Trophoblast cell (in vitro differentiated cells and primary cell): ENCODE data around the gene FBLL1. TPM values are rescaled to one million over a fixed set of nuclear protein-coding genes. Genes with fewer than 3 reads are reported as not detected.

ENCODE experiments used
- DNase-seq, 2 donors: peaks; one replicate each; pipeline ENCODE4 v3.0.0-alpha.2; 2016
- H2AFZ ChIP-seq: 2 replicates; pipeline ENCODE4 v1.6.1; 2013; ENCODE audit warnings: low read length, moderate library complexity, mild to moderate bottlenecking; ENCODE audit not compliant: insufficient read depth, poor library complexity
- H2AK5ac ChIP-seq: 2 replicates; pipeline ENCODE4 v1.6.1; 2013; ENCODE audit warnings: mild to moderate bottlenecking, low read length
- H2BK120ac ChIP-seq: 2 replicates; pipeline ENCODE4 v1.6.1; 2013; ENCODE audit warnings: low read length, mild to moderate bottlenecking, moderate library complexity; ENCODE audit not compliant: insufficient read depth, poor library complexity
- H2BK12ac ChIP-seq: 2 replicates; pipeline ENCODE4 v1.6.1; 2013; ENCODE audit warnings: mild to moderate bottlenecking, low read length, moderate library complexity
- H2BK5ac ChIP-seq: 2 replicates; pipeline ENCODE4 v1.6.1; 2013; ENCODE audit warnings: low read length, low read depth, moderate library complexity, mild to moderate bottlenecking; ENCODE audit not compliant: poor library complexity
- H3K14ac ChIP-seq: 2 replicates; pipeline ENCODE4 v1.6.1; 2013; ENCODE audit warnings: mild to moderate bottlenecking, low read length
- H3K18ac ChIP-seq: 2 replicates; pipeline ENCODE4 v1.6.1; 2013; ENCODE audit warnings: mild to moderate bottlenecking, low read length
- H3K23ac ChIP-seq: 2 replicates; pipeline ENCODE4 v1.6.1; 2013; ENCODE audit warnings: low read length
- H3K27ac ChIP-seq: 2 replicates; pipeline ENCODE4 v1.5.1; 2013; ENCODE audit warnings: low read depth, mild to moderate bottlenecking, inconsistent platforms, low read length, moderate library complexity
- H3K27me3 ChIP-seq: 2 replicates; pipeline ENCODE4 v1.6.1; 2013; ENCODE audit warnings: inconsistent platforms, mild to moderate bottlenecking, low read length, moderate library complexity; ENCODE audit not compliant: insufficient read depth
- H3K36me3 ChIP-seq, 2 experiments: 1 replicate in 1 of 2; 2 replicates in 1 of 2; pipeline ENCODE4 v1.6.1; 2013; ENCODE audit warnings: low read length in 2 of 2, mild to moderate bottlenecking in 2 of 2, moderate library complexity in 1 of 2; ENCODE audit not compliant: insufficient read depth in 2 of 2, control insufficient read depth in 1 of 2
- H3K4ac ChIP-seq: 2 replicates; pipeline ENCODE4 v1.6.1; 2013; ENCODE audit warnings: low read depth, mild to moderate bottlenecking, low read length, moderate library complexity
- H3K4me1 ChIP-seq, 2 experiments: 1 replicate in 1 of 2; 2 replicates in 1 of 2; pipeline ENCODE4 v1.6.1; 2013; ENCODE audit warnings: low read length in 2 of 2, mild to moderate bottlenecking in 2 of 2, moderate library complexity in 1 of 2; ENCODE audit not compliant: insufficient read depth in 2 of 2, control insufficient read depth in 1 of 2
- H3K4me2 ChIP-seq: 2 replicates; pipeline ENCODE4 v1.6.1; 2013; ENCODE audit warnings: inconsistent platforms, mild to moderate bottlenecking, low read length, moderate library complexity
- H3K4me3 ChIP-seq: 2 replicates; pipeline ENCODE4 v1.5.1; 2013; ENCODE audit warnings: mild to moderate bottlenecking, low read depth, low read length, inconsistent platforms
- H3K79me1 ChIP-seq: one replicate; pipeline ENCODE4 v1.6.1; 2013; ENCODE audit warnings: low read length
- H3K79me2 ChIP-seq: 2 replicates; pipeline ENCODE4 v1.6.1; 2013; ENCODE audit warnings: low read length, mild to moderate bottlenecking; ENCODE audit not compliant: control insufficient read depth, insufficient read depth, poor library complexity
- H3K9ac ChIP-seq: 2 replicates; pipeline ENCODE4 v1.6.1; 2013; ENCODE audit warnings: mild to moderate bottlenecking, low read length
- H3K9me3 ChIP-seq: 2 replicates; pipeline ENCODE4 v1.6.1; 2013; ENCODE audit warnings: low read depth, mild to moderate bottlenecking, control low read depth, inconsistent platforms, low read length; ENCODE audit not compliant: insufficient read depth
- H4K12ac ChIP-seq: 2 replicates; pipeline ENCODE4 v1.6.1; 2013; ENCODE audit warnings: low read depth, mild to moderate bottlenecking, low read length, moderate library complexity
- H4K8ac ChIP-seq: 2 replicates; pipeline ENCODE4 v1.6.1; 2013; ENCODE audit warnings: low read depth, mild to moderate bottlenecking, low read length, moderate library complexity
- H4K91ac ChIP-seq: one replicate; pipeline ENCODE4 v1.6.1; 2013; ENCODE audit warnings: low read depth, mild to moderate bottlenecking, low read length, moderate library complexity
- WGBS: extraction: QIAGEN DNeasy Blood & Tissue Kit; methylation state at CpG from one replicate; pipeline ENCODE4 v1.1.7; 2013; ENCODE audit warnings: missing lambda C conversion rate; ENCODE audit not compliant: insufficient read length, insufficient coverage; ENCODE audit errors: extremely low coverage; 5-methylcytosine and 5-hydroxymethylcytosine counted together
- polyA plus RNA-seq: library from polyadenylated mRNA; stranded (reverse); fragments of 200-250 nt; gene quantifications from 2 replicates; pipeline ENCODE4 v1.2.3, GENCODE V29; 2013

FBLL1 gene
- 0.52 and 0.54 TPM in 2 replicates for polyA plus RNA-seq

GRCh38 chr5:168528521-168529373 lies at the start of gene FBLL1:
Gene FBLL1, plus strand, starts transcription at chr5:168529305. Its CDS starts 200 bp downstream, at chr5:168529505.
- peak in 1 of 2 donors; percentile 37 for DNase-seq
- no peak within 1 kb of the TSS for H3K23ac ChIP-seq
- H3K9me3 ChIP-seq: peaks cover 9% of the 10 kb centered on the region
- H3K27me3 ChIP-seq: peaks cover 17% of the 10 kb centered on the region
- H3K27ac ChIP-seq: no peak within 1 kb of the TSS
- no peaks in the 10 kb centered on the region for H3K79me2 ChIP-seq
- H3K79me1 ChIP-seq: no peaks in the 10 kb centered on the region
- H3K9ac ChIP-seq: no peak within 1 kb of the TSS
- peaks cover 4 to 9% of the 10 kb centered on the region in 2 experiments for H3K4me1 ChIP-seq
- peak within 1 kb of the TSS; percentile 68 for H3K4me3 ChIP-seq
- H3K36me3 ChIP-seq: no peaks in the 10 kb centered on the region
- no peak within 1 kb of the TSS for H4K8ac ChIP-seq
- no peak within 1 kb of the TSS for H2BK120ac ChIP-seq
- no peak within 1 kb of the TSS for H4K91ac ChIP-seq
- H2AFZ ChIP-seq: peak within 1 kb of the TSS; percentile 11
- H3K4ac ChIP-seq: no peak within 1 kb of the TSS
- no peak within 1 kb of the TSS for H4K12ac ChIP-seq
- H2AK5ac ChIP-seq: no peak within 1 kb of the TSS
- no peak within 1 kb of the TSS for H2BK12ac ChIP-seq
- WGBS: no CpG with 5 or more reads among the region's 38 CpGs
- H2BK5ac ChIP-seq: no peak within 1 kb of the TSS
- no peak within 1 kb of the TSS for H3K14ac ChIP-seq
- H3K4me2 ChIP-seq: peak within 1 kb of the TSS; percentile 84
- no peak within 1 kb of the TSS for H3K18ac ChIP-seq

- H3K9me3 ChIP-seq: no peaks in the 10 kb centered on the region
- H3K79me1 ChIP-seq: no peaks in the 10 kb centered on the region
- H3K23ac ChIP-seq: no peak overlapping the region
- no peak overlapping the region for H3K4me3 ChIP-seq
- no peak overlapping the region for H3K27ac ChIP-seq
- H2BK5ac ChIP-seq: no peak overlapping the region
- no peak overlapping the region for H2BK120ac ChIP-seq
- H2AFZ ChIP-seq: no peak overlapping the region
- H4K91ac ChIP-seq: no peak overlapping the region
- DNase-seq: peak in 1 of 2 donors; percentile 69
- H3K14ac ChIP-seq: no peak overlapping the region
- H3K4ac ChIP-seq: no peak overlapping the region
- H3K4me2 ChIP-seq: no peak overlapping the region
- H3K9ac ChIP-seq: no peak overlapping the region
- H4K8ac ChIP-seq: no peak overlapping the region
- no peak overlapping the region for H2BK12ac ChIP-seq
- no peaks in the 10 kb centered on the region for H3K79me2 ChIP-seq
- H3K27me3 ChIP-seq: no peaks in the 10 kb centered on the region
- H2AK5ac ChIP-seq: no peak overlapping the region
- WGBS: no CpG with 5 or more reads among the region's 3 CpGs
- no peak overlapping the region for H3K18ac ChIP-seq
- H4K12ac ChIP-seq: no peak overlapping the region
- H3K4me1 ChIP-seq: peaks cover 0 to 7% of the 10 kb centered on the region in 2 experiments
- no peaks in the 10 kb centered on the region for H3K36me3 ChIP-seq
Measured at GRCh38 chr5:168480601-168481000, 48.5 kb upstream of the FBLL1 start.

GRCh38 chr5:168481330-168481788 lies 47.7 kb upstream of the FBLL1 start:
- Histone ChIP-seq H3K18ac (no peak overlapping the region), H3K23ac (no peak overlapping the region), H2BK5ac (no peak overlapping the region), H3K4me1 (peaks cover 2 to 7% of the 10 kb centered on the region in 2 experiments), H3K4ac (no peak overlapping the region), H2BK12ac (no peak overlapping the region), H4K12ac (no peak overlapping the region), H3K9ac (no peak overlapping the region), H3K36me3 (no peaks in the 10 kb centered on the region), H4K8ac (no peak overlapping the region), H2BK120ac (no peak overlapping the region), H2AFZ (no peak overlapping the region), H3K9me3 (no peaks in the 10 kb centered on the region), H3K4me3 (no peak overlapping the region), H3K27ac (no peak overlapping the region), H2AK5ac (no peak overlapping the region), H4K91ac (no peak overlapping the region), H3K79me2 (peaks cover under 1% of the 10 kb centered on the region), H3K27me3 (no peaks in the 10 kb centered on the region), H3K4me2 (no peak overlapping the region), H3K79me1 (peaks cover under 1% of the 10 kb centered on the region), H3K14ac (no peak overlapping the region)
- peak; percentile 92 to 100 for DNase-seq
- WGBS: no CpG with 5 or more reads among the region's 4 CpGs

- H4K91ac ChIP-seq: no peak overlapping the region
- H3K4ac ChIP-seq: no peak overlapping the region
- peaks cover 4% of the 10 kb centered on the region for H3K79me2 ChIP-seq
- H3K4me2 ChIP-seq: no peak overlapping the region
- H3K27ac ChIP-seq: no peak overlapping the region
- H3K36me3 ChIP-seq: no peaks in the 10 kb centered on the region
- H2BK5ac ChIP-seq: no peak overlapping the region
- no peak overlapping the region for H3K14ac ChIP-seq
- no peak overlapping the region for H3K23ac ChIP-seq
- H3K9ac ChIP-seq: no peak overlapping the region
- no peak overlapping the region for H2AK5ac ChIP-seq
- no peak overlapping the region for H2BK120ac ChIP-seq
- H3K9me3 ChIP-seq: no peaks in the 10 kb centered on the region
- no peak overlapping the region for H2BK12ac ChIP-seq
- H3K27me3 ChIP-seq: no peaks in the 10 kb centered on the region
- peaks cover 2 to 3% of the 10 kb centered on the region in 2 experiments for H3K4me1 ChIP-seq
- H3K79me1 ChIP-seq: peaks cover 3% of the 10 kb centered on the region
- H2AFZ ChIP-seq: no peak overlapping the region
- no peak for DNase-seq
- no CpG with 5 or more reads among the region's 5 CpGs for WGBS
- no peak overlapping the region for H3K18ac ChIP-seq
- no peak overlapping the region for H4K8ac ChIP-seq
- no peak overlapping the region for H3K4me3 ChIP-seq
- no peak overlapping the region for H4K12ac ChIP-seq
Measured at GRCh38 chr5:168482361-168482760, 46.7 kb upstream of the FBLL1 start.
